ENCODE results near the gene PDCD11. TPM values are rescaled to one million over a fixed set of nuclear protein-coding genes. Genes with fewer than 3 reads are reported as not detected.

PDCD11 gene
- polyA plus RNA-seq, 1 donor from 2014 or later = 15.3 TPM

DNA sequence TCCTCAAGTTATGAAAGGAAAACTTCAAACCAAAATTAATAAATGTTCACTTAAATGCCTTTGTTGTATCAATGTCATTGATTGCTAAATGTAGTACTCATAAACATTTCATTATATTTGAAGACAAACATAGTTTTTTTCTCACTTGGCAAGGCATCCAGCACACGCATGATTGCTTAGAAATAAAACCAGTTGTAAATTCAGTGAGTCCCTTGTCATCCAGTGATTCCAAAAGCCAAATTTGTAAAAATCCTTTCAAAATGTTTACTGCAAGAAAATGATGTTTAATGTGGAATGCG lies 90.9 kb downstream of the PDCD11 start:
- TF ChIP-seq TAF1 (IDR thresholded peaks at IDR 0.05; ENCODE audit: low read depth) = no peak
- TF ChIP-seq, protein P1, sequence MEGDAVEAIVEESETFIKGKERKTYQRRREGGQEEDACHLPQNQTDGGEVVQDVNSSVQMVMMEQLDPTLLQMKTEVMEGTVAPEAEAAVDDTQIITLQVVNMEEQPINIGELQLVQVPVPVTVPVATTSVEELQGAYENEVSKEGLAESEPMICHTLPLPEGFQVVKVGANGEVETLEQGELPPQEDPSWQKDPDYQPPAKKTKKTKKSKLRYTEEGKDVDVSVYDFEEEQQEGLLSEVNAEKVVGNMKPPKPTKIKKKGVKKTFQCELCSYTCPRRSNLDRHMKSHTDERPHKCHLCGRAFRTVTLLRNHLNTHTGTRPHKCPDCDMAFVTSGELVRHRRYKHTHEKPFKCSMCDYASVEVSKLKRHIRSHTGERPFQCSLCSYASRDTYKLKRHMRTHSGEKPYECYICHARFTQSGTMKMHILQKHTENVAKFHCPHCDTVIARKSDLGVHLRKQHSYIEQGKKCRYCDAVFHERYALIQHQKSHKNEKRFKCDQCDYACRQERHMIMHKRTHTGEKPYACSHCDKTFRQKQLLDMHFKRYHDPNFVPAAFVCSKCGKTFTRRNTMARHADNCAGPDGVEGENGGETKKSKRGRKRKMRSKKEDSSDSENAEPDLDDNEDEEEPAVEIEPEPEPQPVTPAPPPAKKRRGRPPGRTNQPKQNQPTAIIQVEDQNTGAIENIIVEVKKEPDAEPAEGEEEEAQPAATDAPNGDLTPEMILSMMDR (IDR thresholded peaks at IDR 0.05; ENCODE audit: poor library complexity, severe bottlenecking) = no peak
- no peak for TF ChIP-seq EZH2 (IDR thresholded peaks at IDR 0.05; ENCODE audit: borderline replicate concordance, insufficient read depth, low read length, poor library complexity, severe bottlenecking)
- TF ChIP-seq, protein P2, sequence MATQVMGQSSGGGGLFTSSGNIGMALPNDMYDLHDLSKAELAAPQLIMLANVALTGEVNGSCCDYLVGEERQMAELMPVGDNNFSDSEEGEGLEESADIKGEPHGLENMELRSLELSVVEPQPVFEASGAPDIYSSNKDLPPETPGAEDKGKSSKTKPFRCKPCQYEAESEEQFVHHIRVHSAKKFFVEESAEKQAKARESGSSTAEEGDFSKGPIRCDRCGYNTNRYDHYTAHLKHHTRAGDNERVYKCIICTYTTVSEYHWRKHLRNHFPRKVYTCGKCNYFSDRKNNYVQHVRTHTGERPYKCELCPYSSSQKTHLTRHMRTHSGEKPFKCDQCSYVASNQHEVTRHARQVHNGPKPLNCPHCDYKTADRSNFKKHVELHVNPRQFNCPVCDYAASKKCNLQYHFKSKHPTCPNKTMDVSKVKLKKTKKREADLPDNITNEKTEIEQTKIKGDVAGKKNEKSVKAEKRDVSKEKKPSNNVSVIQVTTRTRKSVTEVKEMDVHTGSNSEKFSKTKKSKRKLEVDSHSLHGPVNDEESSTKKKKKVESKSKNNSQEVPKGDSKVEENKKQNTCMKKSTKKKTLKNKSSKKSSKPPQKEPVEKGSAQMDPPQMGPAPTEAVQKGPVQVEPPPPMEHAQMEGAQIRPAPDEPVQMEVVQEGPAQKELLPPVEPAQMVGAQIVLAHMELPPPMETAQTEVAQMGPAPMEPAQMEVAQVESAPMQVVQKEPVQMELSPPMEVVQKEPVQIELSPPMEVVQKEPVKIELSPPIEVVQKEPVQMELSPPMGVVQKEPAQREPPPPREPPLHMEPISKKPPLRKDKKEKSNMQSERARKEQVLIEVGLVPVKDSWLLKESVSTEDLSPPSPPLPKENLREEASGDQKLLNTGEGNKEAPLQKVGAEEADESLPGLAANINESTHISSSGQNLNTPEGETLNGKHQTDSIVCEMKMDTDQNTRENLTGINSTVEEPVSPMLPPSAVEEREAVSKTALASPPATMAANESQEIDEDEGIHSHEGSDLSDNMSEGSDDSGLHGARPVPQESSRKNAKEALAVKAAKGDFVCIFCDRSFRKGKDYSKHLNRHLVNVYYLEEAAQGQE (IDR thresholded peaks at IDR 0.05; ENCODE audit: borderline replicate concordance) = no peak
- TF ChIP-seq SMC3 (conservative IDR thresholded peaks at IDR 0.05; ENCODE audit: poor library complexity) = no peak
- TF ChIP-seq EP300 (conservative IDR thresholded peaks at IDR 0.05; ENCODE audit: poor library complexity, severe bottlenecking) = no peak
- no peak for TF ChIP-seq MXI1 (conservative IDR thresholded peaks at IDR 0.05; ENCODE audit: poor library complexity, severe bottlenecking)
- no peak for TF ChIP-seq POLR2AphosphoS5 (IDR thresholded peaks at IDR 0.05)
- TF ChIP-seq RAD21 (conservative IDR thresholded peaks at IDR 0.05) = no peak

DNA sequence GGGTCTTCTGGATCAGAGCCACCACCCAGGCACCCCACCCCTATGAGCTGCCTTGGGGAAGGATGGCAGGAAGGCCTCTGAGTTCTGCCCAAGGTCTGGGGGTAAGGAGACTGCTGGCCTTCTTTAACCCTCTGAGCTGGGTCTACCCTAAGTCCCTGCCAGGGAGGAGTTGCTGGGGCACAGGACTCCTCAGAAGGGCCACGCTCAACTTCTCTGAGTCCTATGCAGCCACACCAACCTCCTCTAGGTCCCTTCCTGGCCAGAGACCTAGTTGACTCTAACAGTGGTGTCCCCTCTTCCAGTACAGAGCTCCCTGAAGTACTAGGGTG lies 94.5 kb downstream of the PDCD11 start:
- no peaks in the 10 kb centered on the region for H3K9me3 ChIP-seq (ENCODE audit: low read length)
- H3K4me2 ChIP-seq (ENCODE audit: low read length) = no peak overlapping the region
- H3K36me3 ChIP-seq (ENCODE audit: insufficient read depth, low read length) = no peaks in the 10 kb centered on the region
- H3K79me2 ChIP-seq (replicated peaks; ENCODE audit: insufficient read depth, low read length) = no peaks in the 10 kb centered on the region
- peaks cover 4% of the 10 kb centered on the region for H3K27me3 ChIP-seq (ENCODE audit: insufficient read depth, low read depth, low read length)
- no peaks in the 10 kb centered on the region for H3K9me2 ChIP-seq (ENCODE audit: insufficient read depth, low read length)
- no peaks in the 10 kb centered on the region for H3F3A ChIP-seq (ENCODE audit: insufficient read depth, low read length, poor library complexity, severe bottlenecking)
- H3K27ac ChIP-seq (ENCODE audit: low read length) = peak overlapping the region; percentile 83
- H3K4me3 ChIP-seq (ENCODE audit: low read length) = peak overlapping the region; percentile 47
- H2AFZ ChIP-seq (ENCODE audit: low read depth, low read length) = no peak overlapping the region
- H4K20me1 ChIP-seq (ENCODE audit: insufficient read depth) = no peaks in the 10 kb centered on the region
- TF ChIP-seq POLR2AphosphoS5 (IDR thresholded peaks at IDR 0.05) (no peak), RAD21 (conservative IDR thresholded peaks at IDR 0.05) (no peak), TAF1 (IDR thresholded peaks at IDR 0.05; ENCODE audit: low read depth) (no peak), EZH2 (IDR thresholded peaks at IDR 0.05; ENCODE audit: borderline replicate concordance, insufficient read depth, low read length, poor library complexity, severe bottlenecking) (no peak), EP300 (conservative IDR thresholded peaks at IDR 0.05; ENCODE audit: poor library complexity, severe bottlenecking) (no peak), SMC3 (conservative IDR thresholded peaks at IDR 0.05; ENCODE audit: poor library complexity) (no peak), MXI1 (conservative IDR thresholded peaks at IDR 0.05; ENCODE audit: poor library complexity, severe bottlenecking) (no peak)
- TF ChIP-seq, protein P1 (IDR thresholded peaks at IDR 0.05; ENCODE audit: poor library complexity, severe bottlenecking) = no peak
- TF ChIP-seq, protein P2 (IDR thresholded peaks at IDR 0.05; ENCODE audit: borderline replicate concordance) = no peak
- H3K9ac ChIP-seq (ENCODE audit: low read length) = peak overlapping the region; percentile 54

More for the DNA sequence above, 90.9 kb downstream of the PDCD11 start:
- no peaks in the 10 kb centered on the region for H3K27me3 ChIP-seq (ENCODE audit: insufficient read depth, low read depth, low read length)
- no peaks in the 10 kb centered on the region for H3K36me3 ChIP-seq (ENCODE audit: insufficient read depth, low read length)
- no peaks in the 10 kb centered on the region for H3K9me2 ChIP-seq (ENCODE audit: insufficient read depth, low read length)
- H3K4me3 ChIP-seq (ENCODE audit: low read length) = no peak overlapping the region
- no peaks in the 10 kb centered on the region for H3K79me2 ChIP-seq (replicated peaks; ENCODE audit: insufficient read depth, low read length)
- no peaks in the 10 kb centered on the region for H3F3A ChIP-seq (ENCODE audit: insufficient read depth, low read length, poor library complexity, severe bottlenecking)
- H4K20me1 ChIP-seq (ENCODE audit: insufficient read depth) = no peaks in the 10 kb centered on the region
- H3K4me2 ChIP-seq (ENCODE audit: low read length) = no peak overlapping the region
- H2AFZ ChIP-seq (ENCODE audit: low read depth, low read length) = no peak overlapping the region
- no peak overlapping the region for H3K27ac ChIP-seq (ENCODE audit: low read length)
- no peak overlapping the region for H3K9ac ChIP-seq (ENCODE audit: low read length)
- H3K9me3 ChIP-seq (ENCODE audit: low read length) = no peaks in the 10 kb centered on the region
